Skin epidermis (tissue), 12 donors: ENCODE measurements around the gene SLC16A3.

Source experiments
- H3K27ac ChIP-seq, 21 experiments: fragments of 200-600 bp; sonication (generic) in 11 of 21; one replicate each; pipeline ENCODE4 v1.5.0; 2020; ENCODE audit warnings: mild to moderate bottlenecking in 3 of 21, inconsistent platforms in 2 of 21, moderate library complexity in 2 of 21
- H3K4me3 ChIP-seq, 7 experiments: fragments of 200-600 bp; sonication (generic) in 2 of 7; one replicate each; pipeline ENCODE4 v1.5.0; 2020; ENCODE audit warnings: inconsistent platforms in 2 of 7, mild to moderate bottlenecking in 2 of 7, moderate library complexity in 1 of 7

The SLC16A3 gene

GRCh38 chr17:82219753-82220709, 8.8 kb upstream of the SLC16A3 start:
- Histone ChIP-seq H3K27ac (no peak overlapping the region), H3K4me3 (no peak overlapping the region)

DNA sequence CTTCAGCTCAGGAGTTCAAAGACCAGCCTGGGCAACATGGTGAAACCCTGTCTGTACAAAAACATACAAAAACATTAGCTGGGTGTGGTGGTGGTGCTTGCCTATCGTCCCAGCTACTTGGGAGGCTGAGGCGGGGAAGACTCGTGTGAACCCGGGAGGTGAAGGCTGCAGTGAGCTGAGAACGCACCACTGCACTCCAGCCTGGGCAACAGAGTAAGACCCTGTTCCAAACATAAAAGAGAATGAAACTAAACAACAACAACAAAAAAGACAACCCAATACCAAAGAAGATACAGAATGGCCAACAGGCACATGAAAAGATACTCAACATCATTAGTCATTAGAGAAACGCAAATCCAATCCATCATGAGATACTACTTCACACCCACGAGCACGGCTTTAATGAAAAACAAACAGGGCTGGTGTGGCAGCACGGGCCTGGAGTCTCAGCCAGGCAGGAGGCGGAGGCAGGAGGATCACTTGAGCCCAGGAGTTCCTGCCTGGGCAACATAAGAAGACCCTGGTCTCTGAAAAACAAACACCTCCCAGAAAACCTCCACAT, 7.4 kb upstream of the SLC16A3 start:
- Histone ChIP-seq H3K4me3 (no peak overlapping the region), H3K27ac (no peak overlapping the region)

DNA sequence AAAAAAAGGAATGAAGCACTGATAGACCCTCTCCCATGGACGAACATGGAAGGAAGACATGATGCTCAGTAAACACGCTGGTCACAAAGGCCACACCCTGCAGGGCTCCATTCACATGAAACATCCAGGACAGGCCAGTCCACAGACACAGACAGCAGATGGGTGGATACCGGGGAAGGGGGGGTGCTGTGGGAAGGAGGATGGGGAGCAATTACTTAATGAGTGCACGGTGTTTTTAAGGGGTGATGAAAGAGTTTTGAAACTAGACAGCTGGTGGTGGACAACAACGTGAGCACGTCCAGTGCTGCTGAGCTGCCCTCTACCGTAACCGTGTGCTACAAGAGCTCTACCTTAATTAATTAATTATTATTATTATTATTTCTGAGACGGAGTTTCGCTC, 6.0 kb upstream of the SLC16A3 start:
- no peak overlapping the region for H3K4me3 ChIP-seq
- H3K27ac ChIP-seq, result no peak overlapping the region

DNA sequence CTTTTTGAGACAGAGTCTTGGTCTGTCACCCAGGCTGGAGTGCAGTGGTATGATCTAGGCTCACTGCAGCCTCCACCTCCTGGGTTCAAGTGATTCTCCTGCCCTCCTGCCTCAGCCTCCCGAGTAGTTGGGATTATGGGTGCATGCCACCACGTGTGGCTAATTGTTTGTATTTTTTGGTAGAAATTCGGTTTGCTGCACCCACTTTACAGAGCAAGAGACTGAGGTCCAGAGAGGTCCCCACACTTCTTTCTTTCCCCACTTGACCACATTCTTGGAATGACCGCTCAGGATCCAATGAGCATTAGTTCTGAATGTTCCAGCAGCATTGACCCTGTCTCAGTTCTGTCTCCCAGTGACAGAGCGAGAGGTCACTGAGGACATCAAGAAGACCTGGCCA, 5.3 kb upstream of the SLC16A3 start:
- H3K4me3 ChIP-seq, result no peak overlapping the region
- H3K27ac ChIP-seq, result no peak overlapping the region

DNA sequence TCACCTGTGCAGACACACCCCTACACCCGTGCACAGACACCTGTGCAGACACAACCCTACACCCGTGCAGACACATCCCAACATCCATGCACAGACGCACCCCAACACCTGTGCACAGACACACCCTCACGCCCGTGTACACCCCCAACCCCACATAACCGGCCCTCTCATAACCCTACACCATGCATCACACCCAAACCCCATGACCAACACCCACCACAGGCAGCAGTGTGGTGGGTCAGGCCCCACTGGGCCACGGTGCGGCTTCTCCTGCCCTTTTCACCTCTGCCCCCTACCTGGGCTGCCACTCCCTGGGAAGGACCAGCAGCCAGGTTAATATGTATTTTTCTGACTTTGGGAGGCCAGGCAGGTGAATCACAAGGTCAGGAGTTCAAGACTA, 4.2 kb upstream of the SLC16A3 start:
- Histone ChIP-seq H3K4me3 (no peak overlapping the region), H3K27ac (no peak overlapping the region)

DNA sequence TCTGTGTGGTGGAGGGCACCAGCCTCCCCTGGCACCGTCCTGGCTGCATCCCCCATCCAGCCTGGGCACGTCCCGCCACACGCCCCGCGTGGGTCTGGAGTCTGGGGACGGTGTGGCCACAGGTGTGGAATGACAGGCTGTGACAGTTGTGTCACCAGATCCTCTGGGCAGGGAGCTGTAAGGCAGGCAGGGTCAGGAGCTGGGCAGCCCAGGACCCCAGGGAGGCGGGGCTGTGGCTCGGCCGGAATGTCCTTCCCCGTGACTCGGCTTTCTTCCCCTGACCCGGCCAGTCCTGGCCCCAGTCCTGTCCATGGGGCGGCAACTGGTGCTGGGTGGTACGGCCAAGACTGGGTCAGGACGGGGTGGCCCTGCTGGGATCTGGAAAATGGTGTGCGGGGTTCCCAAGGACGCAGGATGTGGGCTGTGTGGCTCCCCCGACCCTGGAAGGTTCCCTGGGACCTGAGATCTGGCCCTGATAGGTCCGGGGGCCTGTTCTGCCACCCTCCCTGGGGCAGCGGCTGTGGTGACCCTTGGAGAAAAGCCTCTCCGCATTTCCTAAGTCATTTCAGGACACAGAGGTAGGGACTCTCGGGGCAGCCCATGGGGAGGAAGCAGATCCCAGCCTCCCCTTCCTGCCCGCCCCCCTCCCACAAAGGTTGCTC, 3.3 kb upstream of the SLC16A3 start:
- H3K27ac ChIP-seq, result no peak overlapping the region

DNA sequence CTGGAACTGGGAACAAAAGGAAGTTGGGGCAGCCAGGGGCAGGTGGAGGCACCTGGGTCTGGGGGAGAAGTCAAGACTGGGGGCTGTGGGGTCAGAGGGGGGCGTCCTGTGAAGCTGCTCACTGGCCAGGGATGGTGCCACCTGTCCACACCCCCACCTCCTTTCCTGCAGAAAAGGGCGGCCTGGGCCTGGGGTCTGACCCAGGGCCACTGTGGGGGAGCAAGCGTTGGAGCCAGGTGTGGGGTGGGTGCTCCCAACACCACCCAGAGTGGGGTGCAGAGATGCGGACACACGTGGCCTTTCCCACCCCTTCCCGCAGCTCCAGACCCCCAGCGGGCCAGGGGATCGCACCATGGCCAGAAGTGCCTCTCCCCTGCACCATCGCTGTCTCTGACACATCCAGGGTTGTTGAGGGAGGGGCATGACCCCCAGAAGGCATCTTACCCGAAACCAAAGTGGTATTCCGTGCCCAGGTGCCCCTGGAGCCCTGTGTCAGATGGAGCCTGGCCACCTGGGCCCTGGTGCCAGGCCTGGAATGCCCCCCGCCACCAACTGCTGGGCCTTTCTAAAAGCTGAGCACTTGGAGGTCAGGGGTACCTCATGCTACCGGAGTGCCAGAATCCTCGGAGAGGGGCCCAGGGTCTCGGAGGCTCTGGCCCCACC, 2.6 kb upstream of the SLC16A3 start:
- H3K4me3 ChIP-seq, result no peak overlapping the region
- H3K27ac ChIP-seq, result no peak overlapping the region

More for the DNA sequence above, 3.3 kb upstream of the SLC16A3 start:
- no peak overlapping the region for H3K4me3 ChIP-seq

DNA sequence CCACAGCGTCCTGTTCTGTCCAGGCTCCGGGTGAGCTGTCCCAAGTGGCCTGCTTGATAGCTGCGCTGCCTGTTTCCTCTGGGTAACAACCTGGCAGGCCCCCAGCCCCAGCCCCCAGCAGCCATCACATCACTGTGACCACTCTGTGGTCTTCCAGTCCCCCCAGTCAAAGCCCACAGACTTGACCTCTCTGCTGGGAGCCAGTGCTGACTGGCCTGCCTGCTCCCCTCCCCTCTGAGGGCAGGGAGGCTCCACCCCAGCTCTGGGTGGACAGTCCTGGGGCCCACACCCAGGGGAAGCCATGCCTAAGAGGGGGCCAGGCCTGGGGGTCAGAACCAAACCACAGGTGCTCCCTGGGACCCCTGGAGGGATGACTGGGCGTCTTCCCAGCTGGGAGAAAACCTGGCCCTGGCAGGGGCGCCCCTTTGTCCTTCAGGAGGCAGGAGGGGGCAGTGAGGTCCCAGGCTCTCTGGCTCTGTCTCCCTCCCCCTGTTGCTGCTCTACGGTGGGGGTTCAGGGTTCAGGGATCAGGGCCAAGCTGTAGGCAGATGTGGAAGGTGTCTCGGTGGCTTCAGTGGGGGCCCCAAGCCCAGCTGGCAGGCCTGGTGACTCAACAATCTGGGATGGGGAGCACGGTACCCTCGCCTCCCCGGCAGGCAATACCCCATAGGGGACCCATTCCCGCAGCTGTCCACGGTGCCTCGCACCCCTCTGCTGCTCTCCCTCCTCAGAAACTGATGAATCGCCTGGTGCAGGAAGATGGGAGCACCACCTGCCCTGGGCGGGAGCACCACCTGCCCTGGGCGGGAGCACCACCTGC, 1.8 kb upstream of the SLC16A3 start:
- H3K27ac ChIP-seq, result peak overlapping the region in 2 of 21 experiments; percentile 88 to 94
- no peak overlapping the region for H3K4me3 ChIP-seq

- H3K27ac ChIP-seq, result peak overlapping the region in 20 of 21 experiments; percentile 79 to 98 (median 92)
- peak overlapping the region; percentile 40 to 74 (median 49) for H3K4me3 ChIP-seq
These were observed 1.1 kb upstream of the SLC16A3 start for GRCh38 chr17:82227629-82228277.

- Histone ChIP-seq H3K4me3 (peak overlapping the region; percentile 40 to 74 (median 49)), H3K27ac (peak overlapping the region; percentile 79 to 98 (median 91))
These were observed 482 bp upstream of the SLC16A3 start for GRCh38 chr17:82228278-82228841.

- peak overlapping the region in 20 of 21 experiments; percentile 71 to 98 (median 90) for H3K27ac ChIP-seq
- H3K4me3 ChIP-seq, result peak overlapping the region; percentile 40 to 74 (median 49)
These were observed 1.1 kb downstream of the SLC16A3 start for GRCh38 chr17:82229698-82230608.

DNA sequence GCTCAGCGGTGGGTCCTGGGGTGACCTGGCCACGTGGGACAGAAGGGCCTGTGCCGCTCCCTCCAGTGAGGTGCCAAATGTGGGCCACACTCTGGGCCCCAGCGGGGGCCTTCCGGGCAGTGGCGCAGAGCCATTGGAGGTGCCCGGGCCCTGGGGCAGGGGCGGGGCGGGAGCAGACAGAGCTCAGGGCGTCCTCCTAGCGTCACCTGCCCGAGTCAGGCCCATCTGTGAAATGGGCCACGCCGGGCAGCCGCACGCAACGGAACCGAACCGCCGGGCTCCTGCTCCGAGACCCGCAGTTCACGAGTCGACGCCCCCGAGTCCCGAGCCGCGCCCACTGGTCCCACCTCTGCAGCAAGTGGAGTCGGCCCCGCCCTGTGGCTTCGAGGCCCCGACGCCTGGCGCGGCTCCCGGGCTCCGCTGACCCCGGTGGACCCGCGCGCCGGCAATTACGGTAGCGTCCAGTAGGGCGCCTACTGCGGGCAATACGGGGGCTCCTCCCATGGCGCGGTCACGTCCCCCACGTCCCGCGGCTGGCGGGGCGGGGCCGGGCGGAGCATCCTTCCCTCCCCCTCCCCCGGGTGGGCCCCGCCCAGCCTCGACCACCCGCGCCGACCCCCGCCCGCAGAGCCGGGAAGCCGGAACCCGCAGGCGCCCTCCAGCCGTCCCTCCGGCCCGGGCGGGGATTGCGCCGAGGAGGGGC, 1.9 kb downstream of the SLC16A3 start:
- Histone ChIP-seq H3K4me3 (peak overlapping the region; percentile 40 to 74 (median 49)), H3K27ac (peak overlapping the region in 20 of 21 experiments; percentile 59 to 98 (median 89))

DNA sequence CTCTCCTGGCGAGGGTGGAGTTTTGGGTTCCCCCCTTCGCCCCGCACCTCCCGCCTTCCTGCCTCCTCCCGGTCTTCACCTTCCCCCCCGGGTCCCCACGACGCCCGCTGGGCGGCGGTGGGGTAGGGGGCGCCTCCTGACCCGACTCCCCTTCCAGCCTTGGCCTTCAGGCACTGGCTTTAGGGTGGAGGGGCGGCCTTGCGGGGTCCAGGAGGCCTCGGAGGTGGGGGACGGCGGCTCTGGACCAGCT, 2.4 kb downstream of the SLC16A3 start:
- Histone ChIP-seq H3K27ac (peak overlapping the region in 20 of 21 experiments; percentile 59 to 98 (median 88)), H3K4me3 (peak overlapping the region; percentile 40 to 74 (median 49))

GRCh38 chr17:82231562-82232321, 2.9 kb downstream of the SLC16A3 start:
- Histone ChIP-seq H3K27ac (peak overlapping the region in 20 of 21 experiments; percentile 59 to 98 (median 88)), H3K4me3 (peak overlapping the region; percentile 40 to 74 (median 49))

GRCh38 chr17:82232322-82232820, 3.5 kb downstream of the SLC16A3 start:
- peak overlapping the region in 15 of 21 experiments; percentile 5 to 98 (median 88) for H3K27ac ChIP-seq

More at GRCh38 chr17:82232322-82232820, 3.5 kb downstream of the SLC16A3 start:
- H3K4me3 ChIP-seq, result peak overlapping the region in 2 of 7 experiments; percentile 49 to 74
